Gastroesophageal sphincter (tissue), 4 donors: ENCODE measurements around the gene PTPRN2. TPM values are rescaled to one million over a fixed set of nuclear protein-coding genes. Genes with fewer than 3 reads are reported as not detected.

ENCODE experiments used
- ATAC-seq: fragments of 150-250 bp; one replicate; pipeline ENCODE4 v1.9.1; 2016; ENCODE audit warnings: mild to moderate bottlenecking, moderate library complexity
- H3K27ac ChIP-seq, 4 donors: fragments of 200-600 bp; sonication (generic) in 3 of 4; 1 replicate in 3 of 4; 2 replicates in 1 of 4; pipeline ENCODE4 v1.5.1; 2016 to 2019
- H3K27me3 ChIP-seq: fragments of 200-600 bp; sonication (generic); one replicate; pipeline ENCODE4 v1.5.1; 2019
- H3K36me3 ChIP-seq, 2 donors: fragments of 200-600 bp; sonication (generic); one replicate each; pipeline ENCODE4 v1.5.1; 2019; ENCODE audit warnings: control low read depth in 1 of 2
- H3K4me1 ChIP-seq, 3 donors: fragments of 200-600 bp; sonication (generic); 1 replicate in 2 of 3; 2 replicates in 1 of 3; pipeline ENCODE4 v1.5.1; 2016 to 2019; ENCODE audit warnings: control low read depth in 2 of 3
- H3K4me3 ChIP-seq, 2 donors: fragments of 200-600 bp; sonication (generic); one replicate each; pipeline ENCODE4 v1.5.1; 2019; ENCODE audit warnings: mild to moderate bottlenecking in 1 of 2, moderate library complexity in 1 of 2
- H3K9me3 ChIP-seq, 3 donors: fragments of 200-600 bp; sonication (generic); one replicate each; pipeline ENCODE4 v1.5.1; 2017 to 2019; ENCODE audit warnings: control low read depth in 2 of 3
- EP300 ChIP-seq: sonication (generic); formaldehyde crosslinking; IDR thresholded peaks from one replicate; pipeline ENCODE4 v1.6.1; 2017; ENCODE audit warnings: antibody characterized with exemption, mild to moderate bottlenecking
- POLR2A ChIP-seq, 2 donors: fragments of 450-650 bp; IDR thresholded peaks; one replicate each; pipeline ENCODE4 v1.6.1; 2017; ENCODE audit warnings: antibody characterized with exemption in 2 of 2, mild to moderate bottlenecking in 2 of 2, moderate library complexity in 1 of 2
- POLR2AphosphoS5 ChIP-seq: sonication (generic); formaldehyde crosslinking; IDR thresholded peaks from one replicate; pipeline ENCODE4 v1.6.1; 2017; ENCODE audit warnings: antibody characterized with exemption
- WGBS, 2 donors: methylation state at CpG; one replicate each; pipeline ENCODE4 v1.1.5; 2018; ENCODE audit warnings: low coverage in 1 of 2; 5-methylcytosine and 5-hydroxymethylcytosine counted together
- total RNA-seq, 4 donors: library from RNA; depleted of rRNA; stranded (reverse); fragments of >200 nt; gene quantifications; one replicate each; pipeline ENCODE4 v1.1.0, GENCODE V29; 2016
- TF ChIP-seq, protein P1 (sequence below), 4 experiments: fragments of 200-600 bp in 2 of 4; fragments of 450-650 bp in 2 of 4; sonication (generic) in 1 of 4; IDR thresholded peaks; one replicate each; pipeline ENCODE4 v1.5.1; 2017 to 2019; ENCODE audit warnings: antibody characterized with exemption in 4 of 4, mild to moderate bottlenecking in 2 of 4, moderate library complexity in 2 of 4

Gene PTPRN2
- total RNA-seq, 4 donors from 2014 or later: 1.7 to 4.7 (median 3.3) TPM

DNA sequence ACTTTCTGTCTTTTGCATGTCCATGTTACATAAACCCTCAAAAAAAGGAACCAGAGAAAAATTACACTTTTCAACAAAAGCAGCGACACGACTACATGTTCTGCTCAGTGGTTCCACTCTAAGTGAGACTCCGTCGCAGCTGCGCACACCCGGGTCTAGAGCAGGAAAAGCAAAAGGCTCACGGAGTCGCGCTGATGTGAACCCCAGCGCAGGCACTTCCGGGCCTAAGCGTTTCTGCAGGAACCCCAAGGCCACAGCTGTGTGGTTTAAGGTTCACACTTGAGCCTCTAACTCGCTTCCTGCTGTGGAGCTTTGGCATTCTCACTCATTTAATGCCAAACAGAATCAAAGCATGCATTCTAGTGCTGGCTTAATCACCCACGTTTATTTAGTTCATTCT is 1010.6 kb downstream of the PTPRN2 start:
- no peaks in the 10 kb centered on the region for H3K9me3 ChIP-seq
- no peak overlapping the region for H3K27ac ChIP-seq
- H3K4me3 ChIP-seq: no peak overlapping the region
- H3K36me3 ChIP-seq: no peaks in the 10 kb centered on the region
- TF ChIP-seq, protein P1, sequence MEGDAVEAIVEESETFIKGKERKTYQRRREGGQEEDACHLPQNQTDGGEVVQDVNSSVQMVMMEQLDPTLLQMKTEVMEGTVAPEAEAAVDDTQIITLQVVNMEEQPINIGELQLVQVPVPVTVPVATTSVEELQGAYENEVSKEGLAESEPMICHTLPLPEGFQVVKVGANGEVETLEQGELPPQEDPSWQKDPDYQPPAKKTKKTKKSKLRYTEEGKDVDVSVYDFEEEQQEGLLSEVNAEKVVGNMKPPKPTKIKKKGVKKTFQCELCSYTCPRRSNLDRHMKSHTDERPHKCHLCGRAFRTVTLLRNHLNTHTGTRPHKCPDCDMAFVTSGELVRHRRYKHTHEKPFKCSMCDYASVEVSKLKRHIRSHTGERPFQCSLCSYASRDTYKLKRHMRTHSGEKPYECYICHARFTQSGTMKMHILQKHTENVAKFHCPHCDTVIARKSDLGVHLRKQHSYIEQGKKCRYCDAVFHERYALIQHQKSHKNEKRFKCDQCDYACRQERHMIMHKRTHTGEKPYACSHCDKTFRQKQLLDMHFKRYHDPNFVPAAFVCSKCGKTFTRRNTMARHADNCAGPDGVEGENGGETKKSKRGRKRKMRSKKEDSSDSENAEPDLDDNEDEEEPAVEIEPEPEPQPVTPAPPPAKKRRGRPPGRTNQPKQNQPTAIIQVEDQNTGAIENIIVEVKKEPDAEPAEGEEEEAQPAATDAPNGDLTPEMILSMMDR (IDR thresholded peaks at IDR 0.05): no peak
- TF ChIP-seq POLR2A (IDR thresholded peaks at IDR 0.05) (no peak), POLR2AphosphoS5 (no peak), EP300 (no peak)
- peaks cover 56% of the 10 kb centered on the region for H3K27me3 ChIP-seq
- H3K4me1 ChIP-seq: no peaks in the 10 kb centered on the region
- no peak for ATAC-seq
- 78 to 85% methylated on average over 12 to 13 of the region's 14 CpGs for WGBS, 2 donors

DNA sequence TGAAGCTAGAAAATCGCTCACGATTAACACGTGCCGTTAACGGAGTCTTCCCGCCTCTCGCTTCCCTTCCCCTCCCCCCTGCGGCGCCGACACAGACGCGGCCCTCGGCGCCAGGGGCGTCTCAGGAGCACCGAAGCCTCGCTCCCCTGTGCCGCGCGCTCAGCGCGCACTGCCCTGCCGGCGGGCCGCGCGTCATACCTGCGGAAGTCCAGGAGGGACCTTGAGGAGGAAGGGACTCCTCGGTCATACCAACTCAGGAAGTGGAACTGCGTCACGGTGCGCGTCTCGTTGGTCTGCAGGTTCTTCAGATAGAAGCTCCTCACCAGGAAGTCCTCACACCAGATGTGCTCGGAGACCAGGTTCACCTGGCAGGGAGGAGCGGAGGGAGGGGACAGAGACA is 1011.2 kb downstream of the PTPRN2 start:
- Histone ChIP-seq H3K4me1 (no peaks in the 10 kb centered on the region), H3K9me3 (no peaks in the 10 kb centered on the region), H3K27me3 (peaks cover 50% of the 10 kb centered on the region), H3K36me3 (no peaks in the 10 kb centered on the region), H3K27ac (no peak overlapping the region), H3K4me3 (no peak overlapping the region)
- 43 to 71% methylated on average over 4 to 22 of the region's 36 CpGs for WGBS, 2 donors
- TF ChIP-seq, protein P1 (IDR thresholded peaks at IDR 0.05): no peak
- TF ChIP-seq POLR2A (IDR thresholded peaks at IDR 0.05) (no peak), EP300 (no peak), POLR2AphosphoS5 (no peak)
- ATAC-seq: no peak

DNA sequence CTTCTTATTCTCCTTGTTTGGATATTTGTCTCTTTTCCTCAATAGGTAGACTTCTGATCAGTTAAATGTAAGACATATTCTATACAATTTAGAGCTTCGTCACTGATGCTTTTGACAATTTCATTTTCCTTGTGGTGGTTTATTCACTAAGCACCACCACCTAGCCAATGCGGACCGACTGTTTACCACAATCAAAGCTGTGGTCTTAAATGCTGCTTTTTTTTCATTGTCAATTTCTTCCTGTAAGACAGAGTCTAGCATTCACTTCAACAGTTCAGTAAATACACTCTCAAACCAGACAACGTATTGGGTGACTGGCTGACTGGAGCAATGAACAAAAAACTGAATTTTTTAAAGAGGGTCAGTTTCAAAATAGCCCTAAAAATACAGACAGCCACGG is 1011.8 kb downstream of the PTPRN2 start:
- H3K27me3 ChIP-seq: peaks cover 44% of the 10 kb centered on the region
- H3K27ac ChIP-seq: no peak overlapping the region
- TF ChIP-seq, protein P1 (IDR thresholded peaks at IDR 0.05): no peak
- TF ChIP-seq EP300: no peak
- TF ChIP-seq POLR2AphosphoS5: no peak
- TF ChIP-seq POLR2A (IDR thresholded peaks at IDR 0.05): no peak
- no peaks in the 10 kb centered on the region for H3K36me3 ChIP-seq
- H3K9me3 ChIP-seq: no peaks in the 10 kb centered on the region
- WGBS, 2 donors: 83 to 91% methylated on average over 2 to 5 of the region's 5 CpGs
- no peak for ATAC-seq
- no peak overlapping the region for H3K4me3 ChIP-seq
- H3K4me1 ChIP-seq: no peaks in the 10 kb centered on the region

DNA sequence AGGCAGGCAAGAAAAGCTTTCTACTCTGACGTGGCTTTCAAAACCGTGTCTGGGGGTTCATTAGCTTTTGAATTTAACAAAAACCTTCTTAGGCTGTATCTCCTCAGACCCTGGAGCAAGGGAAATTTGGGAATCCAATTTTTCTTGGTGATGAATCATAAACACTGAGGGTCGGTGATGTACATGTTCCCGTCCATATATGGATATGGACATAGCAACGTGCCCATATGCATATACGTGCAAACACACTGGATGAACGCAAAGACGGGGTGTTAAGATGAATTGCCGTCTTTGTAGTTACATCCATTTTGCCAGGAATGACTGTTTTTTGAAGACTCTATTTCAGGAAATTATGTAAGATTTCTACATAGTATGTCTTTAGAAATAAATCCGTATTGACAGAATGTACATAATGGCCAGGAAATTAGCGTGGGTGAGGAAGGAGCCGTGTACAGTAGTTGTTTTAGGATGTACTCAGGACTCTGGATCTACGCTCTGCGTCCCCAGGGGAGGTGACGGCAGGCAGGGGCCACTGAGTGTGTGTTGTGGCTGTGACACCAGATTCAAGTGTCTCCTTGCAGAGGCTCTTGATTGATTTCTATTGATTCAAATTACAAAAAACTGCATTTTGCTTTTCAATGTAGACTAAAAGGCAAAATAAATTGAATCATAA is 1012.6 kb downstream of the PTPRN2 start:
- H3K4me1 ChIP-seq: no peaks in the 10 kb centered on the region
- no peak overlapping the region for H3K4me3 ChIP-seq
- no peak overlapping the region for H3K27ac ChIP-seq
- no peaks in the 10 kb centered on the region for H3K36me3 ChIP-seq
- TF ChIP-seq EP300: no peak
- TF ChIP-seq, protein P1 (IDR thresholded peaks at IDR 0.05): no peak
- no peak for TF ChIP-seq POLR2AphosphoS5
- no peak for TF ChIP-seq POLR2A (IDR thresholded peaks at IDR 0.05)
- whole genome bisulfite sequencing, 2 donors: 76 to 84% methylated on average over 11 to 15 of the region's 15 CpGs
- ATAC-seq: no peak
- H3K9me3 ChIP-seq: no peaks in the 10 kb centered on the region
- H3K27me3 ChIP-seq: peaks cover 37% of the 10 kb centered on the region

DNA sequence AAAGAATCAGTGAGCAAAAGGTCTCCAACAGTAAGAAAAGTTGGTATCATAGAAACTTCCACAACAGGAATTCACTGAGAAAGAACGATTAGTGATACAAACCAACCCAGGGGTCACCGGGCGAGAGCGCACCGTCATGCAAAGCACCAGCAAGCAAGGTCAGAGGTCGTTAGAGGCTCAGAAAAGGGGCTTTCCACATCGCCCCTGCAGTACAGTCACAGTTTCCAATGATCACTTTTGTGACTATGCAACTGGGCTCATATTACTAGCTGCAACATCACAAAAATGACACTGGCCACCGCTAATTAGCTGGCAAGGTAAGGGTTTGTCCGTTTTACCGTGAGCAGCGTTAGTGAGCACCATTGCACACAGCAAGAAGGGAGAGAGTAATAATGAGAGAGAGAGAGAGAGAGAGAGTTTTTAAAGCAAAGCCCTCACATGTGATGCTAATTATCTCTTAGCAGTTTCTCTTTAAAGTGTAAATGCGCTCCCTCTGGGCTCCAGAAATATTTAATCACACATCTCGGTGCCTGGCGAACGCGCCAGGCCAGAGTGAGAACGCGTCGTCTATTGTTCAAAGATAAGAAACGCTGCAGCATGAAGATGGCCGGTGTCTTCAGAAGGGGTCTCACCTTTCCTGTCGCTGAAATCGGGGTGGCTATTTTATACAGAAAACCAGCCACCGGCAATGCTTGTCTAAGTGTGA is 1013.4 kb downstream of the PTPRN2 start:
- ATAC-seq: no peak
- TF ChIP-seq, protein P1 (IDR thresholded peaks at IDR 0.05): no peak
- TF ChIP-seq POLR2AphosphoS5 (no peak), POLR2A (IDR thresholded peaks at IDR 0.05) (no peak), EP300 (no peak)
- peaks cover 0 to 5% (median 0%) of the 10 kb centered on the region in 3 donors for H3K4me1 ChIP-seq
- H3K9me3 ChIP-seq: no peaks in the 10 kb centered on the region
- no peaks in the 10 kb centered on the region for H3K36me3 ChIP-seq
- 79 to 85% methylated on average over 12 to 24 of the region's 24 CpGs for WGBS, 2 donors
- no peak overlapping the region for H3K27ac ChIP-seq
- H3K4me3 ChIP-seq: no peak overlapping the region
- H3K27me3 ChIP-seq: peaks cover 34% of the 10 kb centered on the region
